T-helper 9 cell (primary cell): ENCODE data around the gene NEO1.
"Not testable (repeated sequence)": the region's sequence is repeated elsewhere in the genome, so short reads cannot be mapped to it uniquely, and the experiment has no call there.

Source experiments
- DNase-seq: peaks from one replicate; pipeline ENCODE4 v3.0.0-alpha.2; 2020

Gene NEO1

DNA sequence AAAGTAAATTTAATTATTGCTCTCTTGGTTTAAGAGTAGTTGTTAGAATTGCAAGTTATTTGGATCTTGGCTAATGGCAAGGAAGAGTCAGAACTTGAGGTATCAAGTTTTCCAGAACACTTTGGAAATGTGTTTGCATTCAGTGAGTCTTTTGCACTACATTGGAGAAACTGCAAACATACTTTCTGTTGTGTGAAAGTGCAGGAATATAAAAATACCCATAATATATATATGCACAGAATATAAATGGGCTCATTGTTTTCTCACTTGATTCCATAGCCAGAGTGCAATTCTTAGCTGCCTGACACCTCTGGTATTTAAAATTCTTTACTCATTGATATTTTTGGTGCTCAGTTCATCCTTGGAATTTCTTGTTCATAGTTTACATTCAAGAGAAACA, 223.6 kb downstream of the NEO1 start:
- DNase-seq = no peak

DNA sequence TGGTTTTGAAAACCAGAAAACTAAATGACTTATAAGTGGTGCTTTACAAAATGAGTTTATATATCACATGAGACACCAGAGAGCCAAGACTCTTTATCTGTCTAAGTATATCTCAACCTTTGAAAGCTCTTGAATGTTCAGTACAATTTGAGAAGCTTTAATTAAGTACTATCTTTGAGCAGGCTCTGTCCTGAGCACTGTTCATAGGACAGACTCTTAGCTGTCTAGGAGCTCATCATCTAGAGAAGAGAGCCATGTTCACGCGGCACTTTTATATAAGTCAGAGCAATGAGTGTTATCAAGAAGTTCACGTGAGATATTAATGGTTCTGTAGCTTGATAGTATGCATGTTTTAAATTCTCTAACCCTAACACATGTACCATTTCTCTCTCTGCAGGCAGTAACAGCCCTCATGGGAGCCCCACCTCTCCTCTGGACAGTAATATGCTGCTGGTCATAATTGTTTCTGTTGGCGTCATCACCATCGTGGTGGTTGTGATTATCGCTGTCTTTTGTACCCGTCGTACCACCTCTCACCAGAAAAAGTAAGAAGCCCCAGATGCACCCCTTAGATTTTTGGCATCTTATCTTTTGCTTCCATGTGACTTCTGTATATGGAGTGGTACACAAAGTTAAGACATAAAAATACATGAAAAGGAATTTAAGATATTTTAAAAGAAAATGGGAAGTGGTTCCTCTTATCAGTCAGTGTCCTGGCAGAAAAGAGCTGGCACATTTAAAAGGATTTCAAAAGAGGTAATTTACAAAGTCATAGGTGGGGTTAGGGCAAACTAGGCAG, 230.5 kb downstream of the NEO1 start:
- DNase-seq = no peak

DNA sequence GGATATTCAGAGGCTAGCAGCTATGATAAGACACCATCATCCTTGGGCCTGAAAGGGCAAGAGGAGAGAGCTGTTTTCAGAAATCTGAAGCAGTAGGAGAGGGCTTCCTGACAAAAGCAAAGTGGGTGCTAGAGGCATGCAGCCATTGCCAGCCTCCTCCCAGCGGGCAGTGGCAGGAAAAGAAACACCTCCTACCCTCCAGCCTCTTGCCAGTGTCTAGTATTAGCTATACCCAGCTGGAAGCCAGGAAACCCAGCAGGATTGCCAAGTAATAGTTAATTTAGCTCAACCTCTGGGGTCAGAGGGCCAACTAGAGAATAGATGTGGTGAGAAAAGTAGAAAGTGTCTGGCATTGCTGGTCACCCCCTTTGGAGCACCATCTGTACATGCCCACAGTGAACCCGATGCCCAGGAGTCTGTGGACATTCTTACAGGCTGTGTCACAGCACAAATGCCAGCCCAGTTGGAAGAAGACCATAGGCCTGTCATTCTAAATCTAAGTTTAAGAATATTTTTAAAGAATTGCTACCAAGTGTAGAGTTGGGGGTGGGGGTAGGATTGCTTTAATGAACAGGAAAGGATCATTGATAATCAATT, 231.2 kb downstream of the NEO1 start:
- no peak for DNase-seq

DNA sequence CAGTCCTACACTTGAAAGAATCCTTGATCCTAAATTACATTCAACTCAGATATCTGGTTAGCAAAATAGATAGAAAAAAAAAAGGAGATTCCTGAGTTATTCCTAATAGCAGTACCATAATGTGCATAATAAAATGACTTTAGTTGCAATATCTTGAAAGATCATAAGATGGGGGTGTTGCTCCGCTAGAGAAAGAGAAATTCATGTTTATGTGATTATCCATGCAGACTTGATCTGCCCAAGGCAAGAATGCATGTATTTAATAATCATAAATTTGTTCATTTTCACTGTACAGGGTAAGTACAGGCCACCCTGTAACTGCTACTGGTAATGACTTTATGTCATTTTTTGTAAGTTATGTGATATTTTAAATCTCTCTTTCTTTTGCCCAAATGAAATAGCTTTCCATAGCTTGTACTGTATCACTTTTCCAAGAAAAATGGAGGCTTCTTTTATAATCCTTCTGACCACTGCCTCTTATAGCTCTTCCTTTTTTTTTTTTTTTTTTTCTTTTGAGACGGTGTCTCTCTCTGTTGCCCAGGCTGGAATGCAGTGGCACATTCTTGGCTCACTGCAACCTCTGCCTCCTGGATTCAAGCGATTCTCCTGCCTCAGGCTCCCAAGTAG, 231.9 kb downstream of the NEO1 start:
- DNase-seq = no peak

DNA sequence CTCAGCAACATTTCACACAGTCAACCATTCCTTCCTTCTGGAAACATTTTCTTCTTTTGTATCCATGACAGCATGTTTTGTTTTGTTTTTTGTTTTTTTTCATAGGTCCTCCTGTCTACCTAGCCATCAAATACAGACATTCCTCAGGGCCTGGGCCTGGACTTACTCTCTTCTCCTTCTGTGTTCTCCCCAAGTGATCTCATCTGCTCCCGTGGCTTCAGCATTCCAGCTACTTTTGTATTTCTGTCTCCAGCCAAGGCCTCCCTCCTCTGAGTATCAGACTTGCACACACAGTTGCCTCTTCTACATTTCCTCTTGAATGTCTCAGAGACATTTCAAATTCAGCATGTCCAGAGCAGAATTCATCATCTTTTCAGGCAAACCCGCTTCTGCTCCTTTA, 234.0 kb downstream of the NEO1 start:
- DNase-seq = no peak

DNA sequence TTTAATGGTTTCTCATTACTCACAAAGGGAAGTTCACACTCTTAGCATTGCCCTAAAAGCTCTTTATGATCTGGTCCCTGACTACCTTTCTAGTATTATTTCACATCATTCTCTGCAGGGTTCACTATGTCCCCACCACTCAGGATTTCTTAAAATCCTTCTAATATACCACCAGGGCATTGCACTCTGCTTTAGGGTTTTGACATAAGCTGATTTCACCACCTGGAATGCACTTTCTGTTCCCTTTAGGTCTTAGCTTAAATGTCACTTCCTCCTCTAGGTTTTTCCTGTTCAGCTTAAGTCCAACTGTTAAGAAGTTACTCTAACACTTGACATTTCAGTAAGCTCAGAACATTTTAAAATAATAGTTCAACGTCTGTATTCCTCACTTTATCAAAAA, 234.8 kb downstream of the NEO1 start:
- no peak for DNase-seq

DNA sequence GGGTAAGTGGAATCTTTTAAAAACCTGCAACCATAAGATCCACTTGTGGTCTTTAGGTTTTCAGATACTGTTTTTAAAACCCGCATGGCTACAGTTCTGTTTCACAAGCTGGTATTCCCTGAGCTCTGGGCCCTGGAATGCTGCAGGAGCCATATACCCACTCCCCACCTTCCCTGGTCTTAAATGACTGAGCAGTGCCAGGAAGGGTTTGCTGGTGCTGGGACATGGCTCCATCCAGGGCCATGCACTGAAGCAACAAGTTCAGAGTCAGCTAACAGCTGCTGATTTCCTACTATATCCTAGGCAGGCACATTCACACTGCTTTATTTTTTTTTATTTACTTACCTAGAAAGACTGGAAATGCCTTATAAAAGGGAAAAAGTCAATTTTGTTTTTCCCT, 239.2 kb downstream of the NEO1 start:
- DNase-seq = no peak

DNA sequence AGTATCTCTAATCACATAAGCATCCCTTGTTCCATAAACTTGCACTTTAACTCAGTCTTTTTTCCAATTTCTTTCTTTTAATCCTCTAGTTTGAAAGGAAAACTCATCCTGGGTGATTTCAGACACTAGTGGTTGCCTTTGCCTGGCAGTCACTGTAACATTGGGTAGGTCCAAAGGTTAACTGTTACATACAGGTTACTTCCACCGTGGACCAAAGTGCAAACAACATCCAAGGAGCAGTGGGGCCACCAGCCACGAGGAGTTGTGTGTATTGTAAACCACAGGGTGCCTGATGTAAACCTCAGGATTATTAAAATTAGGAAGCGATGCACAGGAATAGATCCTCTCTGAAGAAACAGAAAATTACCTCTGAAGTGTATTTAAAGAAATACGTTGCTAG, 241.5 kb downstream of the NEO1 start:
- DNase-seq = no peak

DNA sequence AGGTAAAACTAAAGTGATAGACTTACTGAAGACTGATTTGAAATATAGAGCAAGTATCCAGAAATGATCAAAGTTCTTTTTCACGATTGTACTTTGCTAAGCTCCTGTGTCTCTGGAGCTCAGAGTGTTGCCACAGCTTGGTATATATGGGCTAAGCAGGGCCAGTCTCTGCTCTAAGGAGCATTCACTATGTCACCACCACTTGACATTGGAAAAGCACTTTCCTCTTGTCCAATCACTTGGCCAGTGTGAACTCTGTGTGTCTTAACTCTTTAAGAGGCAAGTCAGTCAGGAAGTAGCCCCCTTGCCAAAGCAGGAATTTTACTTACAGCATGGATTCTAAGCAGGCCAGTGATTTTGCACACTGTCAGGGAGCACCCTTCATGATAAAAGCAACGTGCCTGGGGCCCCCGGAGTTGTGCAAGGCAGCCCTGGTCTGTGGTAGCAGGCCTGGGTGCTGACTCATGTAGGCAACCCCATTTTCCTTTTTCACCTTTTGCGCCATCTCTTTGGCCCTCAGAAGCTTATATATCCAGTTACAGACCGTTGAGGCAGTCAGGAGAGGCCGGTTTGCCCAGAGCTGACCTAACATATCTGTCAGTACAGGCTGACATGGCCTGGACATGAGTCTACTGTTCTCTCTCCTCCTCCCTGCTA, 243.5 kb downstream of the NEO1 start:
- DNase-seq = no peak

DNA sequence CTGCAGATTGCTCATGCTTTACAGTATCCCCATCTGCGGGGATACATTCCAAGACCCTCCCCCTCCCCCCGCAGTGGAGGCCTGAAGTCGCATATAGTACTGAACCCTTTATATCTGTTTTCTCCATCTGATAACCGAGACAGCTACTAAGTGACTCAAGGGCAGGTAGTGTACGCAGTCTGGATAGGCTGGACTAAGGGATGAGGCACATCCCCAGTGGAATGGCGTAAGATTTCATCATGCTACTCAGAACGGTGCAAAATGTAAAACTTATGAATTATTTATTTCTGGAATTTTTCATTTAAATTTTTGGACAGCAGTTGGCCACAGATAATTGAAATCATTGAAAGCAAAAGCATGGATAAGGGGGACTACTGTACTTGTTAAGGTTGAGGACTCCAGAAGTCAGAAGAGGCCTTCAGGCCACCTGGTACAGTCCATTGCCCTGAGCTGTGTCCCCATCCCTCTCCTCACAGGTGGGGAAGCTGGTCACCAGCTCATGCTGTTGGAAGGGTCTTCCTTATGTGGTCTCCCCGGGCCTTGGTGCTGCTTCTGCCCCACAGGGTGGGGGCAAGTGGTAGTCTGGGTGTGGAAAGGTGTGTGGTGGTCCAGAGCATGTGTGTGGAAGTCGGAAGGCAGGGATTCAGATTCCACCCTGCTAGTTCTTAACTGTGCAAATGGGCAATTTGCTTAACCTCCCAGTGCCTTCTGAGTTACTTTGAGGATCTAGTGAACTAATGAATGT, 244.5 kb downstream of the NEO1 start:
- DNase-seq = no peak

DNA sequence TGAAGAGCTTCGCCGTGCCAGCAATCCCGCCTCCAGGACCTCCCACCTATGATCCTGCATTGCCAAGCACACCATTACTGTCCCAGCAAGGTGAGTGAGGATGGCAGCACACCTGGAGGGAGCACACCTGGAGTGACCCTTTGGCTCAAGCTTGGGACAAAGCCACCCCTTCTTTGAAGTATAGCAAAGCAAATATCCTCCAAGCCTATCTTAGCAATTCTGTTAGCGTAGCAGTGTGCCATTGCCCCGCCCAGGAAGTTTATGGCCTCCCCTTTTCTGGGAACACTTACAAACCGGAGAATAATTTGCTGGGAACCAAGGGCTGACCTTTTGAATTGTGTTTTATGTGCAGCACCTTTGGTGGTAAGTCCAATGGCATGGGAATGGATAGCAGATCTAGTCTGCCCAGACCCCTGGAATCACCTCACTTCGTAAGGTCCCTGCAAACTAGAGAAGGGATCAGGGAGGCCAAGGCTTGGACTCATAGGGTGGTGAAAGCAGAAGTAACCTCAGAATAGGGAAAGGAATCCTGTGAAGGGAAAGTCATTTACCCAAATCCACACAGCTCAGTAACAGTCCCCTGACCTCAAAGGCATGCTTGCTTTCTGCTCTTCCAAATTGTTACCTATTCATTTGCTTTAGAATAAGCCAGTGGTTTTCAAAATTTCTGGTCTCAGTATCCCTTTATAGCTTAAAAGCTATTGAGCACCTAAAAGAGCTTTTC, 246.4 kb downstream of the NEO1 start:
- DNase-seq = no peak

DNA sequence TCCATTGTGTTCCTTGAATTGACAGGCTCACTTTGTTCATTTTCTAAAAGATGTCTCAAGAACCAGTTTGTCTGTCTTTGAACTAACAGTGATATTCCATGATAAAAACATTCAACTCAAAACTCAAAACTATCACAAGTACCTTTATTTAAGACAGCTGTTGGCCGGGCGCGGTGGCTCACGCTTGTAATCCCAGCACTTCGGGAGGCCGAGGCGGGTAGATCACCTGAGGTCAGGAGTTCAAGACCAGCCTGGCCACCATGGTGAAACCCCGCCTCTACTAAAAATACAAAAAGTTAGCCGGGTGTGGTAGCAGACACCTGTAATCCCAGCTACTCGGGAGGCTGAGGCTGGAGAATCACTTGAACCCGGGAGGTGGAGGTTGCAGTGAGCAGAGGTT, 248.0 kb downstream of the NEO1 start:
- not testable (repeated sequence) for DNase-seq

DNA sequence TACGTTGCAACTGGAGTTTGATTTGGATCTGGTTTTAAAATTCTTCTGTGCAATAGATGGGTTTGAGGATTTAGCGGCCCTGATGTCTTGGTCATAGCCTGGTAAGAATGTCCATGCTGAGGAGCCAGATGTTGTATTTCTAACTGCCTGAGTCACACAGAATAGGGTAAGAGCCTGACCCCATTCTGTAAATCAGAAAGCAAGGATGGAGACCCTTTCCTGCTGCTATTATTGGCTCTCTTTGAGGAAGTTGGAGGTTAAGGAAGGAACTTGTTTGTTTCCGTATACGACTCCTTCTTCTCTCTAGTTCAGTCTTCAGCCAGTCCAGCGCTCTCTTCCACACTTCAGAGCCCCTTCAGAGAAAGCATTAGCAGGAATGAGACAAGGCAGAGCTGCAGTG, 251.4 kb downstream of the NEO1 start:
- no peak for DNase-seq

DNA sequence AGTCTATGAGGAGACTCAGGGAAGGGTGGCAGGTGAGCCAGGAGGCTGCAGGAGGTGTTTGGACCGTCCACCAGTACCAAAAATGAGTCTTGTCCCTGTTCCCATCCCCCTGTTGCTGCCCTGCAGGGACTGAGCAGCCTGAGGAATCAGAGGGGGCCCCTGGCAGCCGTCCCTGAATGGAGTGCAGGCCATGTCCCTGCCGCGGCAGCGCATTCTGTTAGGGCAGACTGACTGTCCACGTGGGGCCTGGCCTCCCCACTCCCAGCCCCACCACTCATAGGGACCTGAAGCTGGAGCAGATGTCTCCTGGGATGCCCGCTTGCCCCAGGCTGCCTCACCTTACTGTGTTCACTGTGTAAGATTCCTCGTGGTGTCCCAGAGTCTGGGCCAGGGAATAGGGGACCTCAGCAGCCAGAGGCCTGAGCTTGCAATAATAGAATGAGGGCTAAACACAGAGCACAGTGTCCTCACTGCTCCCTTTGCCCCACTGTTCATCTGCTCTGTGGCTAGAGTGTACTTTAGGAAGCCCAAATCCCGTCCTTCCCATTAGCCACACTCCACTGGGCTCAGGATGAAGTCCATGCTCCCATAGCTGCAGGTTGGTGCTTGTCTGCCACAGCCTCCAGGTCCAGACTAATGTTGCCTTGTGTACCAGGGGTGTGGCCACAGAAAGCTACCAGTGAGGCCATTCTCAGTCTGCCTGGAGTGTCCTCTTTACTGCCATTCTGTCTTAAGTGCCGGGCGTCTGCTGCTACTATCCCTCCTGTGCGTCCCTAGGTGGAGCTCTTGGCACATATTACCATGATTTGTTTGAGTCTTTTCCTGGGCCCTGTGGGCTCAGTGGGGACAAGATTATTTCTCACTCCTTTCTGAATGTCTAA, 253.3 kb downstream of the NEO1 start:
- no peak for DNase-seq

DNA sequence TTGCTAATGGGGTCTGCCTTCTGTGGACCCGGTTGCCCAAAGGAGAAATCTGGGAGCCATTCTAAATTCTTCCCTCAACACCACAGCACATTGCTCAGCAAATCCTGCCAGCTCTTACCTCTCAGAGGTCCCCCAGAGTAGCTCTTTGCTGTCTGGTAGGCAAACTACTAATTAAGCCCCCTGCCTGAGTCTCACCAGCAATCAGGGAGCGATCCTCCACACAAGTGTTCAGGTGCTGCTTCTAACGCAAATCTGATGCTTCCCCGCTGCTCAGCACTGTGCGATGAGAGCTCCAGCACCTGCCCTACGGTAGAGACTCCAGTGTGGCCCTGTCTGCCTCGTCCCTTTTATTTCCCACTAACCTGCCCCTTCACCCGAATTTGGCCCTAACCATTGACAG, 256.0 kb downstream of the NEO1 start:
- no peak for DNase-seq

DNA sequence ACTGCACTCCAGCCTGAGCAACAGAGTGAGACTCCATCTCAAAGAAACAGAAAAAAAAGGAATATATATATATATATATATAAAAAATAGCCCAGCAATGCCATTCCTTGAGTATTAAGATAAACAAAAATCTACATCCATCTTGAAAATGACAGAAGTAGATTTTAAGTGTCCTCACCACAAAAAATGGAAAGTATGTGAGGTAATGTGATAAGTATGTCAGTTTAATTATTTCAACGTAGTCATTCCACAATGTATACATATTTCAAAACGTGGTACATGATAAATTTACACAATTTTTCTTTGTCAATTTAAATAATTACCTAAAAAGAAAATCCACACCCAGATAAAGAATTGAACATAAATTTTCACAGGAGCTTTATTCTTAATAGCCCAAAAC, 261.6 kb downstream of the NEO1 start:
- DNase-seq = no peak

DNA sequence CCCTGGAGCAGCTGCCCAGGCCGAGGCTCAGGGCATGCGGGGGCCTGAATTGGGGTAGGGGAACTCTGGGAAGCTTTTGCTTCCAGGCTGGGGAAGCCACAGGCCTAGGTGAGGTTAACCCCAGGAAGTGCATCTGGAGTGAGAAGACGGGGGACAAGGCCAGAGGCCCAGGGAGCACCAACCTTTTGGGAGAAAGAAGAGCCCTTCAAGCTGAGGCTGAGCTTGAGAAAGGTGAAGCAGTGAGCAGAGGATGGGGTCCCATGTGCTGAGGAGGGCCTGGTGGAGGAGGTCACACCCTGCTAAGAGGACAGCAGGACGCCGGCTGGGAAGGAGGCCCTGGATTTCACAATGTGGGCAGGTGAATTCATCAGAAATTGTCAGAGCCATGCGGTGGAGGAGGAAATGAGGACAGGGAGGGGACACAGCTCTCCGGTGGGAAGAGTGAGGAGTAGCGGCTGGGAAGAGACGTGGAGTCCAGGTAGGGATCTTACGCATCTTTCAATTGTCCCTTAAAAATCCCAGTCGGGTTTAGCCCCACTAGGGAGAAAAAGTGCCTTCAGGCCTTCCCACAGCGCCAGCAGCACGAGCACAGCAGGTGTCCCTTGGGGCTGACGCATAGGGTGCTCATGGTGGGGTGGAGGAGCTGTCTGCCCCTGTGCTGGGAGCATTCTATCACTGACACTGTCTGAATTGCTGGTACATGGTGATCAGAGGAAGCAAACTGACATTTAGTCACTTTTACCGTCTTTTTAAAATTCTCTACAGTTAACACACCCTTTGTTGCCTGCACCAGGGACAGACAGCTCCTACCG, 265.6 kb downstream of the NEO1 start:
- DNase-seq = no peak

DNA sequence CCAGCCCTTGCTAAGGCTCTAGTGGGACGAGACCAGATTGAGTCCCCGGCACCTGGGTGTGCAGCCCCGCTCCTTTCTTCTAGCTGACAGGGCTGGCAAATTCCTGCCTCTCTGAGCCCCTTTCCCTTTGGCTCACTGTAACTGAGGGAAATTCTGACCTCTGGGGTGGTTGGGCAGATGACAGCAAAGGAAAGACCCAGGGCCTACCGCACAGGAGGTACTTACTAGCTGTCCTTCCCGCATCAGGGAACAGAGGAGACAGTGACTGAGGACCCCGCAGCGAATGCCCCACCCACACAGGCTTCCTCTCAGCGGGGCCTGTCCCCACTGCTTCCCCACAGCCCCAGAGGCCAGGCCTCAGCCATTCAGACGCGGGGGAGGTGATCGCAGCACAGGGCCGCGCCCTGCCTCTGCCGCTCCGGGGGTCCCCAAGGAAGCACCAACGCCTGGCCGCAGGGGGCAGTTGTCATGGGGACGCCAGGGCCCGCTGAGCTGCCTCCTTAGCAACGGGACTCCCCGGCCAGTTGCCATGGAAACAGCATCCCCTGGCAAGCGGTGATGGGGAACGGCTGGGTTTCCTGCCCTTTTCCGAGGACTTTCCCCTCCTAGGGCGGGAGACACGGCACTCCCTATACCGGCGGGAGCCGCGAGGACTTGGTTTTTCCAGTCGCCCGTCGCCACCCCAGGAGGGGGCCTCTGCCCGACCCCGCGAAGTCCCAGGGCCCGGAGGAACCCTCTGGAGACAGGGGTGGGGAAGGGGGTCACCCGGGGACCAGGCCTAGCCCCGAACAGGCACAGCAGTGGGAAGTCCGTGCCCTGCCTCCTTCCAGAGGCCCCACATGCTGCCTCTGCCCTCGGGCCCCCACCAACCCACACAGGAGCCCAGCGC, 266.4 kb downstream of the NEO1 start:
- DNase-seq = no peak
